ENCODE results near the gene MLYCD. TPM values are rescaled to one million over a fixed set of nuclear protein-coding genes. Genes with fewer than 3 reads are reported as not detected.

Gene MLYCD
- total RNA-seq, 4 donors from 2014 or later, result 9.6 to 15.8 (median 12.3) TPM

GRCh38 chr16:83952940-83953795, 54.3 kb downstream of the MLYCD start, which contains the start of gene OSGIN1:
Gene OSGIN1, plus strand, starts transcription at chr16:83953240. Its CDS starts 4,432 bp downstream, at chr16:83957672.
- TF ChIP-seq EP300 (IDR thresholded peaks at IDR 0.05), result peak; percentile 1
- peak; percentile 91 to 96 for TF ChIP-seq POLR2AphosphoS5 (IDR thresholded peaks at IDR 0.05)
- peak; percentile 93 for TF ChIP-seq POLR2A (IDR thresholded peaks at IDR 0.05; ENCODE audit: low read depth)
- TF ChIP-seq, protein P1, sequence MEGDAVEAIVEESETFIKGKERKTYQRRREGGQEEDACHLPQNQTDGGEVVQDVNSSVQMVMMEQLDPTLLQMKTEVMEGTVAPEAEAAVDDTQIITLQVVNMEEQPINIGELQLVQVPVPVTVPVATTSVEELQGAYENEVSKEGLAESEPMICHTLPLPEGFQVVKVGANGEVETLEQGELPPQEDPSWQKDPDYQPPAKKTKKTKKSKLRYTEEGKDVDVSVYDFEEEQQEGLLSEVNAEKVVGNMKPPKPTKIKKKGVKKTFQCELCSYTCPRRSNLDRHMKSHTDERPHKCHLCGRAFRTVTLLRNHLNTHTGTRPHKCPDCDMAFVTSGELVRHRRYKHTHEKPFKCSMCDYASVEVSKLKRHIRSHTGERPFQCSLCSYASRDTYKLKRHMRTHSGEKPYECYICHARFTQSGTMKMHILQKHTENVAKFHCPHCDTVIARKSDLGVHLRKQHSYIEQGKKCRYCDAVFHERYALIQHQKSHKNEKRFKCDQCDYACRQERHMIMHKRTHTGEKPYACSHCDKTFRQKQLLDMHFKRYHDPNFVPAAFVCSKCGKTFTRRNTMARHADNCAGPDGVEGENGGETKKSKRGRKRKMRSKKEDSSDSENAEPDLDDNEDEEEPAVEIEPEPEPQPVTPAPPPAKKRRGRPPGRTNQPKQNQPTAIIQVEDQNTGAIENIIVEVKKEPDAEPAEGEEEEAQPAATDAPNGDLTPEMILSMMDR (IDR thresholded peaks at IDR 0.05), result peak in 1 of 3 experiments; percentile 22
- H3K27me3 ChIP-seq, result no peaks in the 10 kb centered on the region
- DNase-seq (ENCODE audit: extremely low spot score), result peak; percentile 99
- H3K4me1 ChIP-seq, result peaks cover 31 to 50% (median 46%) of the 10 kb centered on the region in 4 donors
- H3K9me3 ChIP-seq, result no peaks in the 10 kb centered on the region
- H3K4me3 ChIP-seq, result peak within 1 kb of the TSS; percentile 67 to 75 (median 67)
- peak within 1 kb of the TSS; percentile 93 to 97 (median 94) for H3K27ac ChIP-seq (replicated peaks in 1 of 4)
- intact Hi-C loops (cut with DNase I), result loop anchor here (5.0 to 10.0 kb wide), 3 partner anchors 56 to 232 kb away; partner anchors contain the start of genes MLYCD and TAF1C
- WGBS, result 2% methylated on average over 20 of the region's 30 CpGs
- peaks cover 4 to 16% (median 8%) of the 10 kb centered on the region in 4 donors for H3K36me3 ChIP-seq

DNA sequence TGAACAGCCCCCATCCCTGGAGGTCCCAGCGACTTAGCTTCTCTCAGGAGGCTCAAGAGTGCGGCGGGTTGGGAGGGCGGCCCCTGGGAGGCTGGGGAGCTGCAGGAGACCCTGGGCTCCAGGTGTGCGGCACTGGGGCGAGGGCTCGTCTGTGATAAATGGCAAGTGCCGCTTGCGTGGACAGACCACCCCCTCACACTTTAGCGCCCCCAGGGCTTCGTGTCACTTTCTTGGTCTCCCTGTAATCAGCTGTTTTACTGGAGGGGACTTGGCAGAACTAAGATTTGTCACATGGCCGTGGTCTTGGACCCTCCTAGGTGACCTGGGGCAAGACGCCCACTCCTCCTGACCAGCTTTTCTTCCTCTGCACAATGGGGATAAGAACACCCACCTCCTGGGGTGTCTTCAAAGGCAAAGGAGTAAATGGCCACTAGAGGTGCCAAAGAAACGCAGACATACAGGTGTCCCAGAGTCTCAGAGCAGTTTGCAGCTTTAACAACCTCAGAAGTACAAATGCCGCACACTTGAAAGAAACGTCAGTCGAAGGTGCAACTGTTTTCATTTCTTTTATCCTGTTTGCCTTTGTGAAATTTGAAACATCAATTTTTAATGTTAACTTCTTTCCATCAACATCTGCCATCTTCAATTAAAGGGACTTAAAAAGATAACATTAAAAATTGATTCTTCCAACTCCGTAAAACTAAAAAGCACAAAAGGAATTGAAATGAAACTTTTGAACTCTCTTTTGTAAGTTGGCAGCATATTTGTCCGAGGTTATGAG, 55.1 kb downstream of the MLYCD start:
- Histone ChIP-seq H3K36me3 (peaks cover 6 to 24% (median 14%) of the 10 kb centered on the region in 4 donors), H3K4me3 (peak overlapping the region; percentile 67 to 75 (median 67)), H3K27ac (replicated peaks in 1 of 4) (peak overlapping the region; percentile 93 to 97 (median 94)), H3K4me1 (peaks cover 31 to 50% (median 46%) of the 10 kb centered on the region in 4 donors), H3K27me3 (no peaks in the 10 kb centered on the region), H3K9me3 (no peaks in the 10 kb centered on the region)
- TF ChIP-seq EP300 (IDR thresholded peaks at IDR 0.05) (no peak), POLR2A (IDR thresholded peaks at IDR 0.05; ENCODE audit: low read depth) (no peak), POLR2AphosphoS5 (IDR thresholded peaks at IDR 0.05) (no peak)
- TF ChIP-seq, protein P1 (IDR thresholded peaks at IDR 0.05), result peak; percentile 28 to 51 (median 41)
- intact Hi-C loops (cut with DNase I), result loop anchor here (5.0 to 10.0 kb wide), 3 partner anchors 57 to 231 kb away; partner anchors contain the start of genes MLYCD and TAF1C
- DNase-seq (ENCODE audit: extremely low spot score), result no peak
- 39% methylated on average over 15 of the region's 19 CpGs for WGBS

DNA sequence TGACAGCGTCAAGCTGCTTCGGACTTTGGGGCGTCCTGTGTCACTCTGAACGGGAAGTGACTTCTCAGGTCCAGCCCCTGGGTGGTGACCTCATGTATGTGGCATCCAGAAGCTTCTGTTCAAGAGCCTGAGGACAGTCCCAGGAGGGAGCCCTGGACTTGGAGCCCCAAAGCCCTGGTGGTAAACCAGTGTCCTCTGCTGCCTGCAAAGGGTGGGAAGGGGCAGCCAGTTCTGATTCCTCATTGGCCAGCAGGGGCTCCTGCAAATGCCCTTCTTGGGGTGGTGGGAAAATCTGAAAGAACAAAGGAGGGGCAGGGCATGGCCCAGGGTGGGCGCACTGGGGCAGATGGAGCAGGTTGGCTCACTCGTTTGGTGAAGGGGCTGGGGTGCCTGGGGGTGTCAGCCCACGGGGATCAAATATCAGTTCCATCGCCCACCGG, 55.7 kb downstream of the MLYCD start:
- intact Hi-C loops (cut with DNase I), result loop anchor here (5.0 to 10.0 kb wide), 3 partner anchors 57 to 230 kb away; partner anchors contain the start of genes MLYCD and TAF1C
- Histone ChIP-seq H3K36me3 (peaks cover 10 to 25% (median 20%) of the 10 kb centered on the region in 4 donors), H3K4me1 (peaks cover 35 to 50% (median 46%) of the 10 kb centered on the region in 4 donors), H3K27ac (replicated peaks in 1 of 4) (peak overlapping the region; percentile 93 to 97 (median 94)), H3K9me3 (no peaks in the 10 kb centered on the region), H3K4me3 (peak overlapping the region; percentile 67 to 75 (median 67)), H3K27me3 (no peaks in the 10 kb centered on the region)
- no peak for DNase-seq (ENCODE audit: extremely low spot score)
- TF ChIP-seq, protein P1 (IDR thresholded peaks at IDR 0.05), result no peak
- no peak for TF ChIP-seq EP300 (IDR thresholded peaks at IDR 0.05)
- peak in 1 of 2 donors; percentile 34 for TF ChIP-seq POLR2AphosphoS5 (IDR thresholded peaks at IDR 0.05)
- no peak for TF ChIP-seq POLR2A (IDR thresholded peaks at IDR 0.05; ENCODE audit: low read depth)
- 40% methylated on average over 5 of the region's 9 CpGs for WGBS

Measured in esophagus muscularis mucosa (tissue), 4 donors.